BLaER1 treated with 17β-estradiol and CSF1 and Interleukin-3, amounts not matched to agents 10 nM and 100 nM (cell line): ENCODE measurements around the gene GCNT4.
A peak's percentile ranks its signal among the peaks of the same experiment; 100 is the strongest.

Experiments used
- H3K27ac ChIP-seq, 11 experiments: shearing (Covaris generic); formaldehyde crosslinking; 2 replicates each; pipeline ENCODE4 v1.8.1; 2022
- H3K27me3 ChIP-seq, 11 experiments: shearing (Covaris generic); formaldehyde crosslinking; 2 replicates each; pipeline ENCODE4 v1.8.1; 2022
- H3K36me3 ChIP-seq, 11 experiments: shearing (Covaris generic); formaldehyde crosslinking; 2 replicates each; pipeline ENCODE4 v1.8.1; 2022
- H3K4me1 ChIP-seq, 10 experiments: shearing (Covaris generic); formaldehyde crosslinking; 2 replicates each; pipeline ENCODE4 v1.8.1; 2022
- H3K4me2 ChIP-seq, 11 experiments: shearing (Covaris generic); formaldehyde crosslinking; 2 replicates each; pipeline ENCODE4 v1.8.1; 2022
- H3K4me3 ChIP-seq, 10 experiments: shearing (Covaris generic); formaldehyde crosslinking; 2 replicates each; pipeline ENCODE4 v1.8.1; 2022
- H3K9ac ChIP-seq, 11 experiments: shearing (Covaris generic); formaldehyde crosslinking; 2 replicates each; pipeline ENCODE4 v1.8.1; 2022
- H3K9me3 ChIP-seq, 11 experiments: shearing (Covaris generic); formaldehyde crosslinking; replicated peaks in 1 of 11; 2 replicates each; pipeline ENCODE4 v1.8.1; 2022
- H4K20me1 ChIP-seq, 11 experiments: shearing (Covaris generic); formaldehyde crosslinking; 2 replicates each; pipeline ENCODE4 v1.8.1; 2022
- Cebpa-rat ChIP-seq, 11 experiments: shearing (Covaris generic); IDR thresholded peaks; 2 replicates each; pipeline ENCODE4 v1.8.1; 2022

GCNT4 gene

DNA sequence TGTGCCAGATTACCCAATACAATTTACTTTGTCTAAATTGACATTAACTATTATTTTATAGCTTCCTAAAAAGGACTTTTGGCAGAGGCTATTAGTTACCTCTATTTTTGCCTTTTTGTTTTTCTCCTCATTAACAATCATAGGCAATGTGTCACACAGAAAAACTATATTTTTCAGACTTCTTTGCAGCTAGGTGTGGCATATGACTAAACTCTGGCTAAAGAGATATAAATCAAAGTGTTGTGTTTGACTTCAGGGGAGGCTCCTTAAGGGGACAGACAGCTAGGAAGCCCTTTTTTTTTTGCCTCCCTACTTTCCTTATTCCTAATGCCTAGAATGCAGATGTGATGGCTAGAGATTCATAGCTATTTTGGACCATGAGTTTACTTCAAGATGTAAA lies 19.7 kb upstream of the GCNT4 start:
- Histone ChIP-seq H3K4me2 (no peak overlapping the region), H3K9ac (no peak overlapping the region), H3K4me1 (peaks cover 0 to 5% (median 0%) of the 10 kb centered on the region in 10 experiments; a peak in 1 of 20 replicates), H4K20me1 (no peaks in the 10 kb centered on the region), H3K4me3 (no peak overlapping the region), H3K36me3 (no peaks in the 10 kb centered on the region), H3K27ac (no peak overlapping the region), H3K9me3 (0 out of 22 replicates have a peak, but pooled peaks cover 0 to 3% (median 0%) of the 10 kb centered on the region in 11 experiments), H3K27me3 (no peaks in the 10 kb centered on the region)
- TF ChIP-seq Cebpa-rat (IDR thresholded peaks at IDR 0.05): no peak

DNA sequence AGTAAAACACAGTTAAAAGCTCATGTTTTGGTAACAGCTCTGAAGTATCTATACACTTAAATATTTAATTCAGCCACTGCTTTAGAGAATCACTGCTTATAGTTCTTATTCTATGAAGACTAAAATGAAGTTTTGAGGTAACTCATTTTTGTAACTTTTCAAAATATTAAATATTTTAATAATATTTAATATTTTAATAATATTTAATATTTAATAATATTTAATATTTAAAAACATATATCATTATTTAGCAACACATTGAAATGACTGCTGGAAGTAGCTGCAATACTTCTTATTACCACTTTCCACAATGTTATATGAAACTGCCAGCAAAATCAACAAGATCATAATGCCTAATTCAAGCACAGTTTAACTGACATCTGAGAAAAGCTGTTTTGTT lies 18.7 kb upstream of the GCNT4 start:
- Histone ChIP-seq H3K4me1 (0 out of 20 replicates have a peak, but pooled peaks cover 0 to under 1% (median 0%) of the 10 kb centered on the region in 10 experiments), H3K4me3 (no peak overlapping the region), H4K20me1 (no peaks in the 10 kb centered on the region), H3K9me3 (0 out of 22 replicates have a peak, but pooled peaks cover 0 to 3% (median 0%) of the 10 kb centered on the region in 11 experiments), H3K9ac (no peak overlapping the region), H3K27me3 (no peaks in the 10 kb centered on the region), H3K36me3 (no peaks in the 10 kb centered on the region), H3K4me2 (no peak overlapping the region), H3K27ac (no peak overlapping the region)
- no peak for TF ChIP-seq Cebpa-rat (IDR thresholded peaks at IDR 0.05)

DNA sequence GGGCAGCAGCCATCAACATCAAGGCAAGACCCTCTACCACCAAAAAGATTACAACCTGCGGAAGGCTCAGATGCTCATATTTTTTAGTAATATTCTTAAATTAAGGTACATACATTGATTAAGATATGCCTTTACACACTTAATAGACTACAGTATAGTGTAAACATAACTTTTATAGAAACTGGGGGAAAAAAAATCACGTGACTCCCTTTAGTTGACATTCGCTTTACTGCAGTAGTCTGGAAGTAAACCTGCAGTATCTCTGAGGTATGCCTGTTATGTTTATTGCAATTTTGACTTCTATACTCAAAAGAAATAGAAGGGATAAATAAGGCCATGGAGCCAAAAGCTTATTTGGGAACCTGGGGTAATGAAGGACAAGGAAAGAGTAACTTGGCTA lies 15.1 kb upstream of the GCNT4 start:
- no peaks in the 10 kb centered on the region for H3K27me3 ChIP-seq
- no peaks in the 10 kb centered on the region for H4K20me1 ChIP-seq
- H3K27ac ChIP-seq: no peak overlapping the region
- no peak overlapping the region for H3K4me3 ChIP-seq
- no peaks in the 10 kb centered on the region for H3K36me3 ChIP-seq
- H3K4me2 ChIP-seq: no peak overlapping the region
- H3K9ac ChIP-seq: no peak overlapping the region
- H3K9me3 ChIP-seq: 0 out of 22 replicates have a peak, but pooled peaks cover 0 to 3% (median 0%) of the 10 kb centered on the region in 11 experiments
- no peaks in the 10 kb centered on the region for H3K4me1 ChIP-seq
- no peak for TF ChIP-seq Cebpa-rat (IDR thresholded peaks at IDR 0.05)

DNA sequence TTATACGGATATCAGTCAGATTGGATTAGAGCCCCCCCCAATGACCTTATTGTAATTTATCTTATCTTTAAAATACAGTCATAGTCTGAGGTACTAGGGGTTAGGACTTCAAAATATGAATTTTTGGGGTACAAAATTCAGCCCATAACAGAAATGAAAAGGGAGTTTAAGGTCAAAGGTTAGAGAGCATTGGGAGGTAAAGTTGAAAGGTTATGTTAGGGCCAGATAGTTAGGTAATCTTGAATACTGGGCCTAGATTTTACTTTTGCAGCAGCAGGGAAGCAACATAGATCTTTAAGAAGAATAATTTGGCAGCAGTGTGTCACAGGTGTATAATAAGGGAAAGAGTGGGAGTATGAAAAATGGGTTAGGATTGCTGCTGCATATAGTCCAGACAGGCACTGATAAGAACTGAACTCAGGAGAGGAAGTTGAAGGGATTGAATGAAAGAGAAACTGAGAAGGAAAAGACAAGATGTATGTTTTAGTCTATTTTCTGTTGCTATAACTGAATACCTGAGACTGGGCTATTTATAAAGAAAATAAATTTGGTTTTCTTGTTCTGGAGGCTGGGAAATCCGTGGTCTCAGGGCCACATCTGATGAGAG lies 10.7 kb upstream of the GCNT4 start:
- no peak overlapping the region for H3K4me3 ChIP-seq
- no peak overlapping the region for H3K9ac ChIP-seq
- no peaks in the 10 kb centered on the region for H3K27me3 ChIP-seq
- H3K4me2 ChIP-seq: no peak overlapping the region
- peaks cover 6 to 21% (median 13%) of the 10 kb centered on the region in 10 experiments; a peak in 16 of 20 replicates for H3K4me1 ChIP-seq
- no peaks in the 10 kb centered on the region for H3K36me3 ChIP-seq
- no peak for TF ChIP-seq Cebpa-rat (IDR thresholded peaks at IDR 0.05)
- no peaks in the 10 kb centered on the region; a peak in 1 of 22 replicates for H4K20me1 ChIP-seq
- no peaks in the 10 kb centered on the region for H3K9me3 ChIP-seq
- no peak overlapping the region for H3K27ac ChIP-seq

DNA sequence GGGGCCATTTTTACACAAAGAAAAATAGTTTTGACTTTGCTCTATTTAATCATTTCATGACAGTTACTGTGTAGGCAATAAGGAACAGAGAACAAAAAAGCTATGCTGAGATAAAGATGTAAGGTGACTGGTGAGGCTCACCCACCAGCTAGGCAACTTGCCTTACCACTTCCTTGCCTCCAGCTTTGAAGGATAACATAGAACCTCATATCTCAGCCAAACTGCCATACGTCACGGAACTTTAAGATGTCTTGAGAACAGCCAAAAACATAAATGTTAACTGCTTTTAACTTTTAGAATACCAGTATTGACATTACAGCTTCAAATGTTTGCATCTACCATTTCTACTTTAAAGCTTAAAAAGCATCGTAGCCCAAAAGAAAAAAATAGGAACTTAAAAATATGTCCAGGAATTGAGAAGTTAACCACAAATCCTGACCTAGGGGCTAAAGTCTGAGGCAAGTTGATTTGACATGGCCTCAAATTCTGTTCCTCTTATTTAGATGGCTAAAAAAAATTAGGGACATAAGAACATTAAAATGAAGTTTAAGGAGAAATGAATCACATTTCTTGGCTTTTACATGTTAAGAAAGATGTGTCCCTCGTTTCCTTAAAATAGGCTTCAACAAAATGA lies 7.7 kb upstream of the GCNT4 start:
- H3K27me3 ChIP-seq: peaks cover under 1 to 12% (median 6%) of the 10 kb centered on the region in 11 experiments; a peak in 19 of 22 replicates
- no peaks in the 10 kb centered on the region for H3K9me3 ChIP-seq
- no peaks in the 10 kb centered on the region for H3K36me3 ChIP-seq
- H3K27ac ChIP-seq: no peak overlapping the region
- no peaks in the 10 kb centered on the region; a peak in 1 of 22 replicates for H4K20me1 ChIP-seq
- H3K4me3 ChIP-seq: no peak overlapping the region
- H3K9ac ChIP-seq: no peak overlapping the region
- peak overlapping the region in 10 of 11 experiments; percentile 0 to 62 (median 29); a peak in 15 of 22 replicates for H3K4me2 ChIP-seq
- peaks cover 6 to 21% (median 13%) of the 10 kb centered on the region in 10 experiments; a peak in 16 of 20 replicates for H3K4me1 ChIP-seq
- TF ChIP-seq Cebpa-rat (IDR thresholded peaks at IDR 0.05): no peak

DNA sequence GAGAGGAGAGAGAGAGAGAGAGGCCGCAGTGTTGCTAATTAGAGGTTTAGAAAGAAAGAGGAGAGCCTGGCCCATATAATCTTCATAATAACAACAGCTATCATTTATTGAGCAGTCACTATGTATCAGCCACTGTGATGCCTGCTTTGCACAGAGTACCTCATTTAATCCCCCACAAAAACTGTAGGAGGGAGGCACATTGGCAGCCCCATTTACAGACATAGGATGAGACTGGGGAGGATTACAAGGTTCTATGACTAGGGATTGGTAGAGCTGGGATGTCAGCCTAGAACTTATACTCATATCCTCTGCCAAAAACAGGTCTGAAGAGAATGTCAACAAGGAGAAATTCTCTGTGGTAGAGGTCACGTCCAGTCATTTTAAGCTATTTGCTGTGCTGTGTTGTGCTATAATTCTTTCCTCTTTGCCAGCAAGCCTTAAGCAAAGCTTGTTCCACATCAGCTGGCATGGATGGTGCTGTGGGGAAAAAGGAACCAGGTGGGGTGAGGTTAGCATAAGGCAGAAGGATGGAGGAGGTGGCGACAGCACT lies 6.7 kb upstream of the GCNT4 start:
- no peak overlapping the region for H3K4me3 ChIP-seq
- peaks cover 0 to 4% (median 0%) of the 10 kb centered on the region in 11 experiments; a peak in 3 of 22 replicates for H4K20me1 ChIP-seq
- peaks cover 6 to 21% (median 13%) of the 10 kb centered on the region in 10 experiments; a peak in 16 of 20 replicates for H3K4me1 ChIP-seq
- peaks cover 10 to 22% (median 16%) of the 10 kb centered on the region in 11 experiments for H3K27me3 ChIP-seq
- peak overlapping the region in 4 of 11 experiments; percentile 43 to 62 (median 48); a peak in 7 of 22 replicates for H3K4me2 ChIP-seq
- no peak overlapping the region for H3K9ac ChIP-seq
- no peaks in the 10 kb centered on the region for H3K36me3 ChIP-seq
- H3K27ac ChIP-seq: no peak overlapping the region
- no peaks in the 10 kb centered on the region for H3K9me3 ChIP-seq
- TF ChIP-seq Cebpa-rat (IDR thresholded peaks at IDR 0.05): no peak

DNA sequence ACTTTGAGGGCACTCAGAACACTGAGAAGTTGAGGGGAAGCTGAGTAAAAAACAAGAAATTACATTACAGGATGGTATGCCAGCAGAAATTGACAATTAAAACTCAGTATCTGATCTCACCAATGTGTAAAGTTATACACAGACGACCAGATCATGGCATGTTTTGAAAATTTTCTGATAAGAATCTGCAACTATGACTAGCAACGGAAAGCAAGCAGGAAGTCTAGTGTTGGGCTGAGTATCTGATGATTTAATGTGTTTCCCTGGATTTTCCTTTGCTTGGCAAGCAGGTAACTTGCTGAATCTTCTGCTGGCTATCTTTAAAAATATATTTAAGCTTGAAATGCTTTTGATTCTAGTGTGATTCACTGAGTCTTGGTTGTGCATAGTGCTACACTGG lies 5.2 kb upstream of the GCNT4 start:
- Histone ChIP-seq H3K27me3 (peaks cover 25 to 37% (median 31%) of the 10 kb centered on the region in 11 experiments), H3K4me3 (no peak overlapping the region), H3K4me1 (peaks cover 6 to 24% (median 17%) of the 10 kb centered on the region in 10 experiments; a peak in 17 of 20 replicates), H3K9ac (no peak overlapping the region), H4K20me1 (peaks cover 0 to 8% (median 0%) of the 10 kb centered on the region in 11 experiments; a peak in 6 of 22 replicates), H3K36me3 (no peaks in the 10 kb centered on the region), H3K9me3 (no peaks in the 10 kb centered on the region), H3K27ac (no peak overlapping the region), H3K4me2 (no peak overlapping the region)
- no peak for TF ChIP-seq Cebpa-rat (IDR thresholded peaks at IDR 0.05)

DNA sequence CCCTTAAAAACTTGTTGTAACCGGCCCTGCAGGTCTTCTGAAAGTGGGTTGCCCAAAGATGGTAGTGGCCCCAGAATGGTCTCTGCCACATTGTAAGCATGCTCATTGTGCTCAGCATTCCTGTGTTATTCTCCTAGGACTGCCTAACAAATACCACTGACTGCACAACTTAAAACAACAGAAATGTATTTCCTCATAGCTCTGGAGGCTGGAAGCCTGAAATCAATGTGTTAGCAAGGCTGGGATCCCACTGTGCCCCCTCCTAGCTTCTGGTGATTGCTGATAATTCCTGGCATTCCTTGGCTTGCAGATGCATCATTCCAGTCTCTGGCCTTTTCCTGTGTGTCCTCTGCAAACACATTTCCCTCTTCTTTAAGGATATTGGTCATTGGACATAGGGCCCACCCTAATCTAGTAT lies 3.4 kb upstream of the GCNT4 start:
- no peak overlapping the region for H3K4me3 ChIP-seq
- H3K4me2 ChIP-seq: no peak overlapping the region
- H4K20me1 ChIP-seq: peaks cover 0 to 20% (median 7%) of the 10 kb centered on the region in 11 experiments; a peak in 8 of 22 replicates
- H3K9me3 ChIP-seq: no peaks in the 10 kb centered on the region
- no peak overlapping the region for H3K27ac ChIP-seq
- H3K9ac ChIP-seq: no peak overlapping the region
- H3K27me3 ChIP-seq: peaks cover 44 to 55% (median 49%) of the 10 kb centered on the region in 11 experiments
- H3K36me3 ChIP-seq: no peaks in the 10 kb centered on the region
- TF ChIP-seq Cebpa-rat (IDR thresholded peaks at IDR 0.05): no peak
- peaks cover 6 to 27% (median 21%) of the 10 kb centered on the region in 10 experiments; a peak in 18 of 20 replicates for H3K4me1 ChIP-seq
